GM12872 (cell line): Measurements from ENCODE around the gene OARD1.

ENCODE experiments used
- CTCF ChIP-seq: IDR thresholded peaks from 3 replicates; pipeline ENCODE4 v1.5.1; 2011; ENCODE audit warnings: low read depth, mild to moderate bottlenecking, low read length, moderate library complexity; ENCODE audit not compliant: insufficient read depth

Gene OARD1

GRCh38 chr6:41039060-41039998 lies 32.8 kb downstream of the OARD1 start, which contains the start of gene UNC5CL:
Gene UNC5CL (minus strand): TSS chr6:41039221. CDS start chr6:41035074, 4,147 bp downstream.
- TF ChIP-seq CTCF: peak; percentile 87

GRCh38 chr6:41038205-41038604 lies 34.0 kb downstream of the OARD1 start:
- no peak for TF ChIP-seq CTCF

GRCh38 chr6:41037107-41037900 lies 34.9 kb downstream of the OARD1 start:
- TF ChIP-seq CTCF: no peak

DNA sequence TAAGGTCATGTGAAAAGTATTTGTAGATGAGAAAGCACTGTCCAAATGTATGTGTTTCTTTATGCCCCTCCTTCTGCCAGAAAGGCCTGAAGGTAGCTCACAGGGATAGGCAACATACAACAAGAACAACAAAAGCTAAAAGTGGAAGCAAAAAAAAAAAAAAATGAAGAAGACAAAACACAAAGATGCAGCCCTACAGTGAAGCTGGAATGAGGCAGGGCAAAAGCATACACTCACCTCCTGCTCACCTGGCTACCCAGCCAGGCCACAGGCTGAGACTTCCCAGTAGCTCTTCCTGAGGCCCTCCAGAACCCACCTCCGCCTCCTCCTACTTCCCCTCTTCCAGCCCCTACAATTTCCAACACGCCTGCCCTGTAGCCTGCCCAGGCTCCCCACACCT lies 35.6 kb downstream of the OARD1 start:
- TF ChIP-seq CTCF: no peak

GRCh38 chr6:41036186-41036585 lies 36.0 kb downstream of the OARD1 start:
- no peak for TF ChIP-seq CTCF

GRCh38 chr6:41033776-41034175 lies 38.4 kb downstream of the OARD1 start:
- TF ChIP-seq CTCF: no peak

- TF ChIP-seq CTCF: no peak
Measured at GRCh38 chr6:41032830-41033229, 39.3 kb downstream of the OARD1 start.
